ENCODE results near the gene TAF11L7.
"Not testable (repeated sequence)": the region's sequence is repeated elsewhere in the genome, so short reads cannot be mapped to it uniquely, and the experiment has no call there.

TAF11L7 gene

DNA sequence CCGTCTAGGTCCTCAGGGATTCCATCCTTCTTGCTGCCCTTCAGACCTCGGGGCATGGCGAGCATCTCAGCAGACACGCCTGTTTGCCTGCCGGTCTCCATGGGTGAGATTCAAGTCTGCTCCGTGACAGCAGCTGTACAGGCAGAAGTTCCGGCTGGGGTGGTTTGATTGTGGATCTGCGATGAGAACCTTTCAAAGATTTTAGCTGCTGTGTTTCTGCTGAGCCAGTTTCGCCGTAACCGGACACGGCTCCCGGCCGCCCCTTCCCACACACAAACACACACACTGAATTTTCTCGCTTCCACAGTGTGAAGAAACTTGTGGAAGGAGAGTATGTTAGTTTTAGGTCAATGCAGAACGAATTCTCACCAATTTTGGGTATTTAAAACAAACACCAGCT lies at the start of gene TAF11L7:
TSS of gene TAF11L7 (minus strand) at position 101 of the 400 bp plus-strand sequence.
- DNase-seq: not testable (repeated sequence)

- no peak for DNase-seq
Measured at GRCh38 chr5:17634160-17634559, 48.6 kb upstream of the TAF11L7 start, which contains the start of gene TAF11L14. Gene TAF11L14 (plus strand): TSS chr5:17634460.

GRCh38 chr5:17631788-17632187 lies 46.2 kb upstream of the TAF11L7 start, which contains the start of gene TAF11L13:
Gene TAF11L13 (plus strand): TSS chr5:17632088.
- DNase-seq: not testable (repeated sequence)

DNA sequence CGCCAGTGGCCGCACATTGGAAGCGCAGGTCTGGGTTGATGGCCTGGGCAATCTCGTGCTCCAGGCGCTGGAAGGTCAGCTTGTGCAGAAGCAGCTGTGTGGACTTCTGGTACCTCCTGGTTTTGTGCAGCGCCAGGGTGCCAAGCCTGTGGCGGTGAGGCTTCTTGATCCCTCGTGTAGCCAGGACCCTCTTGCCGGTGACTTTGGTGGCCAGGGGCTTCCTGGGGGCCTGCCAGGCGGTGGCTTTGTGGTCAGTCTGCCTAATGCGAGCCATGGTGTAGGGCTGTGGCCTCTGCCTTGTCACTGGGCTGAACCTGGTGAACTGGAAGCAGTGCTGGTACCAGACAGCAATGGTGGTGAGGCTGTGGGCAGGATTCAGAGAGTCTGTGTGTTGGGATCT lies 40.1 kb upstream of the TAF11L7 start:
- DNase-seq: no peak

DNA sequence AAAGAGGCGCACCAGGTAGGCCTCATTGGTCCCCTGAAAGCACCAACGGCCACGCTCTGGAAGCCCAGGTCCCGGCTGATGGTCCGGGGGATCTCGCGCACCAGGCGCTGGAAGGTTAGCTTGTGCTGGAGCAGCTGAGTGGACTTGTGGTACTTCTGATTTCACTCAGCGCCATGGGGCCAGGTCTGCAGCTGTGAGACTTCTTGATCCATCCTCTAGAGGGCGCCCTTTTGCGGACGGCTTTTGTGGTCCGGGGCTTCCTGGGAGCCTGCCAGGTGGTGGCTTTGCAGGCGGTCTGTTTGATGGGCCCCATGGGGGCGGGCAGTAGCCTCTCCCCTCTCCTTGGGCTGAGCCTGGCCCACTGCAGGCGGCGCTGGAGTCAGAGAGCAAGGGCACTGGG lies 35.1 kb upstream of the TAF11L7 start:
- DNase-seq: peak; percentile 18 to 60

GRCh38 chr5:17619354-17619753 lies 33.8 kb upstream of the TAF11L7 start:
- DNase-seq: no peak

GRCh38 chr5:17614872-17615605 lies 29.5 kb upstream of the TAF11L7 start:
- no peak for DNase-seq

DNA sequence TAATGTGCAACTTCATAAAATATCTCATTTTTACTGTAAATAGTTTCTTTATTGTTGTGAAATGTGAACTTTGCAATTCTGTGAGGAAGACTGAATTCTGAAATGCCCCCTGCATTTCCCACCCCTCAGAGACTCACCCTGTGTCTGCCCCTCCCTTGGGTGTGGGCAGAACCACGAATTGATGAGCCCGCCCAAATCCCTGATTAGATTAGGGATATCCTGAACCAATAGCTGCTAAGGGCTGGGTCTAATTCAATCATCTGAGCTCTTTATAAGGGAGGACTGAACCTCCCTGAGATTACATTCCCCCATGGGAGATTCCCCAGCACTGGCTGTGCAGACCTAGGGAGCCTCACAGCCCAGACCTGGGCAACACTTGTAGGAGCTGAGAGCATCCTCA lies 24.5 kb upstream of the TAF11L7 start, which contains the start of gene TAF11L12:
TSS of gene TAF11L12 (plus strand) at position 301 of the 400 bp plus-strand sequence.
- not testable (repeated sequence) for DNase-seq

DNA sequence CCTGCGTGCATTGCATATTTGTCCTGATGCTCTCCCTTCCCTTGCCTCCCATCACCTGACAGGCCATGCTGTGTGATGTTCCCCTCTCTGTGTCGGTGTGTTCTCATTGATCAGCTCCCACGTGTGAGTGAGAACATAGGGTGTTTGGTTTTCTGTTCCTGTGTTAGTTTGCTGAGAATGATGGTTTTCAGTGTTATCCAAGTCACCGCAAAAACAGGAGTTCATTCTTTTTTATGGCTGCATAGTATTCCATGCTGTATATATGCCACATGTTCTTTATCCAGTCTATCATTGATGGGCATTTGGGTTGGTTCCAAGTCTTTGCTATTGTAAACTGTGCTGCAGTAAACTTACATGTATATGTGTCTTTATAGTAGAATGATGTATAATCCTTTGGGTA lies 21.9 kb upstream of the TAF11L7 start:
- not testable (repeated sequence) for DNase-seq

DNA sequence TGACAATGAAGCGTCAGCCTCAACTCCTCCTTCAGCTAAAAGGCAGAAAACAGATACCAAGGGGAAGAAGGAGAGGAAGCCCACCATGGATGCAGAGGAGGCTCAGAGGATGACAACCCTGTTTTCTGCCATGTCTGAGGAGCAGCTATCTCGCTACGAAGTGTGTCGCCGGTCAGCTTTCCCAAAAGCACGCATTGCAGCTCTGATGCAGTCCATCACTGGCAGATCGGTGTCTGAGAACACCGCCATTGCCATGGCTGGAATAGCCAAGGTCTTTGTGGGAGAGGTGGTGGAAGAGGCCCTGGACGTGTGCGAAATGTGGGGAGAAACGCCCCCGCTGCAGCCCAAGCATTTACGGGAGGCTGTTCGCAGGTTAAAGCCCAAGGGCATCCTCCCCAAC lies 19.4 kb upstream of the TAF11L7 start:
- no peak for DNase-seq

DNA sequence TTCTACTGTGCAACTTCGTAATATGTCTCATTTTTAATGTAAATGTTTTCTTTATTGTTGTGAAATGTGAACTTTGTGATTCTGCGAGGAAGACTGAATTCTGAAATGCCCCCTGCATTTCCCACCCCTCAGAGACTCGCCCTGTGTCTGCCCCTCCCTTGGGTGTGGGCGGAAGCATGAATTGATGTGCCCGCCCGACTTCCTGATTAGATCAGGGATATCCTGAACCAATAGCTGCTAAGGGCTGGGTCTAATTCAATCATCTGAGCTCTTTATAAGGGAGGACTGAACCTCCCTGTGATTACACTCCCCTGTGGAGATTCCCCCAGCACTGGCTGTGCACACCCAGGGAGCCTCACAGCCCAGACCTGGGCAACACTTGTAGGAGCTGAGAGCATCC lies 18.3 kb upstream of the TAF11L7 start, which contains the start of gene TAF11L11:
TSS of gene TAF11L11 (plus strand) at position 304 of the 400 bp plus-strand sequence.
- not testable (repeated sequence) for DNase-seq

DNA sequence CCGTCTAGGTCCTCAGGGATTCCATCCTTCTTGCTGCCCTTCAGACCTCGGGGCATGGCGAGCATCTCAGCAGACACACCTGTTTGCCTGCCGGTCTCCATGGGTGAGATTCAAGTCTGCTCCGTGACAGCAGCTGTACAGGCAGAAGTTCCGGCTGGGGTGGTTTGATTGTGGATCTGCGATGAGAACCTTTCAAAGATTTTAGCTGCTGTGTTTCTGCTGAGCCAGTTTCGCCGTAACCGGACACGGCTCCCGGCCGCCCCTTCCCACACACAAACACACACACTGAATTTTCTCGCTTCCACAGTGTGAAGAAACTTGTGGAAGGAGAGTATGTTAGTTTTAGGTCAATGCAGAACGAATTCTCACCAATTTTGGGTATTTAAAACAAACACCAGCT lies 12.2 kb upstream of the TAF11L7 start, which contains the start of gene TAF11L10:
TSS of gene TAF11L10 (minus strand) at position 101 of the 400 bp plus-strand sequence.
- not testable (repeated sequence) for DNase-seq

DNA sequence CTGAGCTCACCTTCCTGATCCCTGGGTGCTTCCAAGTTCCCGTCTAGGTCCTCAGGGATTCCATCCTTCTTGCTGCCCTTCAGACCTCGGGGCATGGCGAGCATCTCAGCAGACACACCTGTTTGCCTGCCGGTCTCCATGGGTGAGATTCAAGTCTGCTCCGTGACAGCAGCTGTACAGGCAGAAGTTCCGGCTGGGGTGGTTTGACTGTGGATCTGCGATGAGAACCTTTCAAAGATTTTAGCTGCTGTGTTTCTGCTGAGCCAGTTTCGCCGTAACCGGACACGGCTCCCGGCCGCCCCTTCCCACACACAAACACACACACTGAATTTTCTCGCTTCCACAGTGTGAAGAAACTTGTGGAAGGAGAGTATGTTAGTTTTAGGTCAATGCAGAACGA lies 8.7 kb upstream of the TAF11L7 start, which contains the start of gene TAF11L9:
TSS of gene TAF11L9 (minus strand) at position 140 of the 400 bp plus-strand sequence.
- not testable (repeated sequence) for DNase-seq

- DNase-seq: not testable (repeated sequence)
Measured at GRCh38 chr5:17590860-17591259, 5.3 kb upstream of the TAF11L7 start, which contains the start of gene TAF11L8. Gene TAF11L8 (minus strand): TSS chr5:17590960.

Measured in NCI-H1930 (cell line).